IMR-90 (cell line): ENCODE data around the gene EML4. TPM values are rescaled to one million over a fixed set of nuclear protein-coding genes. Genes with fewer than 3 reads are reported as not detected.

ENCODE experiments used
- ATAC-seq: fragments of 200-7000 bp; cut with Tn5 transposase; 2 replicates; pipeline ENCODE4 v1.9.1; 2020; ENCODE audit warnings: low read depth, mild to moderate bottlenecking, moderate library complexity
- BruUV-seq: library from RNA; stranded (reverse); fragments of 400-500 nt; replicated peaks from 2 replicates; lab custom pipeline; 2021; lab: Mats Ljungman, UMichigan
- CTCF ChIA-PET: fragments of 300-600 bp; formaldehyde crosslinking; extraction: SDS; loops from one replicate; lab custom pipeline; 2021; ENCODE audit warnings: antibody characterized with exemption; lab: Yijun Ruan, JAX
- POLR2A ChIA-PET: fragments of 300-600 bp; sonication (Branson Sonifier 250); formaldehyde crosslinking; loops from one replicate; lab custom pipeline; 2022; ENCODE audit warnings: antibody characterized with exemption; ENCODE audit not compliant: unreplicated experiment; lab: Charles Lee
- DNase-seq: peaks from one replicate; pipeline ENCODE4 v3.0.0; 2013
- H2AFZ ChIP-seq: replicated peaks from 2 replicates; pipeline ENCODE3; 2013; ENCODE audit warnings: low read length, mild to moderate bottlenecking; ENCODE audit not compliant: poor library complexity
- H2AK5ac ChIP-seq: 2 replicates; pipeline ENCODE4 v1.6.1; 2013; ENCODE audit warnings: low read depth, low read length, inconsistent platforms
- H2AK9ac ChIP-seq: replicated peaks from 2 replicates; pipeline ENCODE3; 2013; ENCODE audit warnings: mild to moderate bottlenecking, low read depth, low read length, moderate library complexity; ENCODE audit not compliant: poor library complexity
- H2BK120ac ChIP-seq: 2 replicates; pipeline ENCODE4 v1.6.1; 2013; ENCODE audit warnings: low read depth, low read length, inconsistent platforms
- H2BK15ac ChIP-seq: 3 replicates; pipeline ENCODE4 v1.6.1; 2013; ENCODE audit warnings: low read depth, low read length, inconsistent platforms
- H2BK20ac ChIP-seq: 2 replicates; pipeline ENCODE4 v1.6.1; 2013; ENCODE audit warnings: low read depth, mild to moderate bottlenecking, inconsistent platforms, low read length, moderate library complexity
- H2BK5ac ChIP-seq: 2 replicates; pipeline ENCODE4 v1.6.1; 2013; ENCODE audit warnings: mild to moderate bottlenecking, low read depth, low read length, inconsistent platforms; ENCODE audit not compliant: poor library complexity, severe bottlenecking
- H3K14ac ChIP-seq: replicated peaks from 2 replicates; pipeline ENCODE4 v1.6.1; 2013; ENCODE audit warnings: low read depth, low read length, inconsistent platforms
- H3K18ac ChIP-seq: 2 replicates; pipeline ENCODE4 v1.6.1; 2013; ENCODE audit warnings: low read depth, low read length, control low read depth
- H3K23ac ChIP-seq: 2 replicates; pipeline ENCODE4 v1.6.1; 2013; ENCODE audit warnings: low read depth, low read length, inconsistent platforms
- H3K27ac ChIP-seq: 2 replicates; pipeline ENCODE4 v1.5.1; 2013; ENCODE audit warnings: mild to moderate bottlenecking, control low read depth, low read length; ENCODE audit not compliant: insufficient read depth
- H3K27me3 ChIP-seq: 2 replicates; pipeline ENCODE4 v1.6.1; 2013; ENCODE audit warnings: low read length; ENCODE audit not compliant: control insufficient read depth, insufficient read depth
- H3K36me3 ChIP-seq: 2 replicates; pipeline ENCODE4 v1.6.1; 2013; ENCODE audit warnings: low read length, mixed read lengths; ENCODE audit not compliant: control insufficient read depth, insufficient read depth
- H3K4ac ChIP-seq: 2 replicates; pipeline ENCODE4 v1.6.1; 2013; ENCODE audit warnings: low read depth, low read length, inconsistent platforms
- H3K4me1 ChIP-seq: 2 replicates; pipeline ENCODE4 v1.6.1; 2013; ENCODE audit warnings: low read length, mixed read lengths; ENCODE audit not compliant: control insufficient read depth, insufficient read depth
- H3K4me2 ChIP-seq: 2 replicates; pipeline ENCODE4 v1.6.1; 2013; ENCODE audit warnings: low read depth, mild to moderate bottlenecking, control low read depth, low read length, moderate library complexity
- H3K4me3 ChIP-seq: 2 replicates; pipeline ENCODE4 v1.5.1; 2013; ENCODE audit warnings: low read depth, mild to moderate bottlenecking, control low read depth, low read length, moderate library complexity; ENCODE audit not compliant: insufficient read depth
- H3K56ac ChIP-seq: 2 replicates; pipeline ENCODE4 v1.6.1; 2013; ENCODE audit warnings: low read length, inconsistent platforms; ENCODE audit not compliant: insufficient read depth; ENCODE audit errors: extremely low read depth
- H3K79me1 ChIP-seq, 2 experiments: 2 replicates each; pipeline ENCODE4 v1.6.1; 2013; ENCODE audit warnings: low read length in 2 of 2, inconsistent platforms in 1 of 2, low read depth in 1 of 2
- H3K9ac ChIP-seq: 2 replicates; pipeline ENCODE4 v1.6.1; 2013; ENCODE audit warnings: low read depth, low read length, control low read depth
- H3K9me1 ChIP-seq: 2 replicates; pipeline ENCODE4 v1.6.1; 2013; ENCODE audit warnings: low read length, inconsistent platforms; ENCODE audit not compliant: insufficient read depth
- H3K9me3 ChIP-seq: 2 replicates; pipeline ENCODE4 v1.6.1; 2013; ENCODE audit warnings: low read length; ENCODE audit not compliant: control insufficient read depth, insufficient read depth
- H4K20me1 ChIP-seq: 2 replicates; pipeline ENCODE4 v1.6.1; 2013; ENCODE audit warnings: low read length, inconsistent platforms; ENCODE audit not compliant: insufficient read depth
- H4K5ac ChIP-seq: 2 replicates; pipeline ENCODE4 v1.6.1; 2013; ENCODE audit warnings: mild to moderate bottlenecking, low read depth, low read length, control low read depth
- H4K8ac ChIP-seq, 2 experiments: 2 replicates each; pipeline ENCODE4 v1.6.1; 2013; ENCODE audit warnings: low read depth in 2 of 2, low read length in 2 of 2, control low read depth in 1 of 2, inconsistent platforms in 1 of 2
- H4K91ac ChIP-seq: 2 replicates; pipeline ENCODE4 v1.6.1; 2013; ENCODE audit warnings: low read depth, low read length, inconsistent platforms; ENCODE audit not compliant: insufficient read depth
- BHLHE40 ChIP-seq: fragments of 150-350 bp; IDR thresholded peaks from 2 replicates; pipeline ENCODE4 v1.6.1; 2016; ENCODE audit warnings: mild to moderate bottlenecking, low read depth, low read length
- CEBPB ChIP-seq: IDR thresholded peaks from 2 replicates; pipeline ENCODE4 v1.6.1; 2012; ENCODE audit warnings: low read depth, low read length, improper control_type of control experiment
- CHD1 ChIP-seq: IDR thresholded peaks from 2 replicates; pipeline ENCODE4 v1.6.1; 2012; ENCODE audit warnings: low read depth, low read length, improper control_type of control experiment
- MAFK ChIP-seq: IDR thresholded peaks from 2 replicates; pipeline ENCODE4 v1.6.1; 2012; ENCODE audit warnings: low read depth, low read length, improper control_type of control experiment
- MAZ ChIP-seq: IDR thresholded peaks from 2 replicates; pipeline ENCODE4 v1.6.1; 2012; ENCODE audit warnings: low read depth, mild to moderate bottlenecking, low read length, improper control_type of control experiment, moderate library complexity, borderline replicate concordance
- MXI1 ChIP-seq: IDR thresholded peaks from 2 replicates; pipeline ENCODE4 v1.6.1; 2012; ENCODE audit warnings: low read depth, mild to moderate bottlenecking, low read length, moderate library complexity, borderline replicate concordance
- NFE2L2 ChIP-seq: fragments of 150-350 bp; IDR thresholded peaks from 2 replicates; pipeline ENCODE4 v1.6.1; 2016; ENCODE audit warnings: low read depth, mild to moderate bottlenecking, low read length
- RAD21 ChIP-seq: IDR thresholded peaks from 2 replicates; pipeline ENCODE4 v1.6.1; 2012; ENCODE audit warnings: low read length, improper control_type of control experiment
- RCOR1 ChIP-seq: IDR thresholded peaks from 2 replicates; pipeline ENCODE4 v1.6.1; 2012; ENCODE audit warnings: mild to moderate bottlenecking, low read length, improper control_type of control experiment; ENCODE audit not compliant: insufficient replicate concordance
- RFX5 ChIP-seq: IDR thresholded peaks from 2 replicates; pipeline ENCODE4 v1.8.0; 2012; ENCODE audit warnings: low read depth, mild to moderate bottlenecking, low read length, moderate library complexity
- SMC3 ChIP-seq: fragments of 150-350 bp; IDR thresholded peaks from 2 replicates; pipeline ENCODE4 v1.6.1; 2016; ENCODE audit warnings: low read depth, mild to moderate bottlenecking, antibody characterized with exemption, low read length, moderate library complexity
- WGBS, 2 experiments: methylation state at CpG; one replicate each; pipeline versions ENCODE4 v1.1.5 to v1.1.7; 2013; ENCODE audit warnings: missing lambda C conversion rate in 2 of 2; ENCODE audit not compliant: insufficient read length in 1 of 2; ENCODE audit errors: extremely low coverage in 2 of 2; 5-methylcytosine and 5-hydroxymethylcytosine counted together
- dilution Hi-C: fragments of 300-500 bp; cut with HindIII; formaldehyde crosslinking; loops from one replicate; pipeline ENCODE4 v1.14.3; 2018; ENCODE audit warnings: low sequenced_read_pairs; ENCODE audit not compliant: unreplicated experiment
- in situ Hi-C: fragments of 300-500 bp; cut with MboI; formaldehyde crosslinking; loops from 3 replicates; pipeline ENCODE4 v1.14.3; 2019; ENCODE audit warnings: low sequenced_read_pairs, inconsistent platforms, mixed read lengths
- intact Hi-C: fragments of 100-400 bp; cut with micrococcal nuclease; formaldehyde crosslinking; loops from 2 replicates; pipeline ENCODE4 v1.10.0; 2022
- polyA plus RNA-seq, 3 experiments: library from polyadenylated mRNA; depleted of rRNA; stranded (reverse); fragments of >200 nt; gene quantifications; 2 replicates each; pipeline ENCODE4 v1.2.3, GENCODE V29; 2012; ENCODE audit warnings: low replicate concordance in 1 of 3
- total RNA-seq: library from RNA; depleted of rRNA; stranded (reverse); fragments of >200 nt; gene quantifications from 2 replicates; pipeline ENCODE4 v1.2.3, GENCODE V29; 2012
- TF ChIP-seq, protein P1 (sequence below): fragments of 150-350 bp; IDR thresholded peaks from 2 replicates; pipeline ENCODE4 v1.6.1; 2017; ENCODE audit warnings: mild to moderate bottlenecking, antibody characterized with exemption, low read length, low read depth
- TF ChIP-seq, protein P2 (sequence below): fragments of 150-350 bp; IDR thresholded peaks from 2 replicates; pipeline ENCODE4 v1.6.1; 2016; ENCODE audit warnings: low read depth, mild to moderate bottlenecking, low read length, moderate library complexity, borderline replicate concordance
- TF ChIP-seq, protein P3 (sequence below): conservative IDR thresholded peaks from 2 replicates; pipeline ENCODE4 v1.5.1; 2012; ENCODE audit warnings: mild to moderate bottlenecking, low read depth, low read length, improper control_type of control experiment

EML4 gene
- total and polyA plus RNA-seq, 2 of the 4 experiments (the other 2 are of a cell fraction), result 29.7 to 73.7 TPM

DNA sequence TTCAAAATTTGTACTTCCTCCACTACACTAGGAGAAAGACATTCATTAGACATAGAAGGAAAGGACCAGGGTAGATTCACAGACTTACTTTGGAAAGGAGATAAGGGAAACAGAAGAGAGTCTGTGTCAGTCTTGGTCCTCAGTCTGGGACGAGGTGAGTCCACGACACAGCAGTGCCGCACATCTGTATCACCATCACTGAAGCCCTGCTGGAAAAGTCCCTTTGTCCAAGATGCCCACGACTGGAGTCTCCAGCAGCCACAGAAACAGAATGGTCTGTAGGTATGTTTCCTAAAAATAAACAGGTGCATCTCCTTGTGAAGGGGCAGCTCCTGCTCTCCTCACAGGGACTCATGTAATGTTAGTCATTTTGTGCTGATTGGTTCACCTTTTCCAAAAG, 164.4 kb downstream of the EML4 start:
- Histone ChIP-seq H3K9me3 (no peaks in the 10 kb centered on the region), H2BK120ac (no peak overlapping the region), H4K5ac (no peak overlapping the region), H3K27me3 (no peaks in the 10 kb centered on the region), H3K23ac (no peak overlapping the region), H4K20me1 (no peaks in the 10 kb centered on the region; the same call in 1 of the 2 replicates), H2AK5ac (no peak overlapping the region), H3K79me1 (peaks cover 11 to 38% of the 10 kb centered on the region in 2 experiments; a peak in 3 of 4 replicates), H3K27ac (no peak overlapping the region), H3K36me3 (peaks cover 40% of the 10 kb centered on the region), H2BK20ac (no peak overlapping the region), H3K18ac (no peak overlapping the region), H2AK9ac (no peak overlapping the region), H3K4me2 (no peak overlapping the region), H2BK15ac (no peak overlapping the region), H3K4me3 (no peak overlapping the region), H3K4me1 (no peaks in the 10 kb centered on the region), H3K4ac (no peak overlapping the region), H3K14ac (no peak overlapping the region), H2BK5ac (no peak overlapping the region), H4K8ac (no peak overlapping the region), H2AFZ (no peak overlapping the region), H3K9me1 (no peaks in the 10 kb centered on the region; the same call in 1 of the 2 replicates), H3K9ac (no peak overlapping the region), H4K91ac (no peak overlapping the region), H3K56ac (no peak overlapping the region)
- DNase-seq, result no peak
- no TSS peak for BruUV-seq
- in situ Hi-C loops, result no loop called here
- ChIA-PET CTCF (no interaction called here), POLR2A (no interaction called here)
- intact Hi-C loops, result no loop called here
- TF ChIP-seq CEBPB, result no peak
- no peak for TF ChIP-seq MAFK
- TF ChIP-seq, protein P1, sequence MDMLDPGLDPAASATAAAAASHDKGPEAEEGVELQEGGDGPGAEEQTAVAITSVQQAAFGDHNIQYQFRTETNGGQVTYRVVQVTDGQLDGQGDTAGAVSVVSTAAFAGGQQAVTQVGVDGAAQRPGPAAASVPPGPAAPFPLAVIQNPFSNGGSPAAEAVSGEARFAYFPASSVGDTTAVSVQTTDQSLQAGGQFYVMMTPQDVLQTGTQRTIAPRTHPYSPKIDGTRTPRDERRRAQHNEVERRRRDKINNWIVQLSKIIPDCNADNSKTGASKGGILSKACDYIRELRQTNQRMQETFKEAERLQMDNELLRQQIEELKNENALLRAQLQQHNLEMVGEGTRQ, result no peak
- no peak for TF ChIP-seq RAD21
- TF ChIP-seq BHLHE40, result no peak
- no peak for TF ChIP-seq SMC3
- no peak for TF ChIP-seq CHD1
- TF ChIP-seq MXI1, result no peak
- TF ChIP-seq, protein P2, sequence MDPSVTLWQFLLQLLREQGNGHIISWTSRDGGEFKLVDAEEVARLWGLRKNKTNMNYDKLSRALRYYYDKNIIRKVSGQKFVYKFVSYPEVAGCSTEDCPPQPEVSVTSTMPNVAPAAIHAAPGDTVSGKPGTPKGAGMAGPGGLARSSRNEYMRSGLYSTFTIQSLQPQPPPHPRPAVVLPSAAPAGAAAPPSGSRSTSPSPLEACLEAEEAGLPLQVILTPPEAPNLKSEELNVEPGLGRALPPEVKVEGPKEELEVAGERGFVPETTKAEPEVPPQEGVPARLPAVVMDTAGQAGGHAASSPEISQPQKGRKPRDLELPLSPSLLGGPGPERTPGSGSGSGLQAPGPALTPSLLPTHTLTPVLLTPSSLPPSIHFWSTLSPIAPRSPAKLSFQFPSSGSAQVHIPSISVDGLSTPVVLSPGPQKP, result no peak
- no peak for TF ChIP-seq RCOR1
- TF ChIP-seq RFX5, result no peak
- no peak for TF ChIP-seq NFE2L2
- TF ChIP-seq, protein P3, sequence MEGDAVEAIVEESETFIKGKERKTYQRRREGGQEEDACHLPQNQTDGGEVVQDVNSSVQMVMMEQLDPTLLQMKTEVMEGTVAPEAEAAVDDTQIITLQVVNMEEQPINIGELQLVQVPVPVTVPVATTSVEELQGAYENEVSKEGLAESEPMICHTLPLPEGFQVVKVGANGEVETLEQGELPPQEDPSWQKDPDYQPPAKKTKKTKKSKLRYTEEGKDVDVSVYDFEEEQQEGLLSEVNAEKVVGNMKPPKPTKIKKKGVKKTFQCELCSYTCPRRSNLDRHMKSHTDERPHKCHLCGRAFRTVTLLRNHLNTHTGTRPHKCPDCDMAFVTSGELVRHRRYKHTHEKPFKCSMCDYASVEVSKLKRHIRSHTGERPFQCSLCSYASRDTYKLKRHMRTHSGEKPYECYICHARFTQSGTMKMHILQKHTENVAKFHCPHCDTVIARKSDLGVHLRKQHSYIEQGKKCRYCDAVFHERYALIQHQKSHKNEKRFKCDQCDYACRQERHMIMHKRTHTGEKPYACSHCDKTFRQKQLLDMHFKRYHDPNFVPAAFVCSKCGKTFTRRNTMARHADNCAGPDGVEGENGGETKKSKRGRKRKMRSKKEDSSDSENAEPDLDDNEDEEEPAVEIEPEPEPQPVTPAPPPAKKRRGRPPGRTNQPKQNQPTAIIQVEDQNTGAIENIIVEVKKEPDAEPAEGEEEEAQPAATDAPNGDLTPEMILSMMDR, result no peak
- TF ChIP-seq MAZ, result no peak
- no CpG with 5 or more reads among the region's 4 CpGs for WGBS, 2 experiments
- dilution Hi-C loops, result no loop called here
- ATAC-seq, result no peak
